HG03442 (cell line): ENCODE data around the gene RTN1.

Source experiments
- ATAC-seq: cut with Tn5 transposase; IDR thresholded peaks from one replicate; pipeline ENCODE4 v1.9.1; 2021; ENCODE audit warnings: mild to moderate bottlenecking, moderate library complexity; ENCODE audit not compliant: unreplicated experiment

RTN1 gene

DNA sequence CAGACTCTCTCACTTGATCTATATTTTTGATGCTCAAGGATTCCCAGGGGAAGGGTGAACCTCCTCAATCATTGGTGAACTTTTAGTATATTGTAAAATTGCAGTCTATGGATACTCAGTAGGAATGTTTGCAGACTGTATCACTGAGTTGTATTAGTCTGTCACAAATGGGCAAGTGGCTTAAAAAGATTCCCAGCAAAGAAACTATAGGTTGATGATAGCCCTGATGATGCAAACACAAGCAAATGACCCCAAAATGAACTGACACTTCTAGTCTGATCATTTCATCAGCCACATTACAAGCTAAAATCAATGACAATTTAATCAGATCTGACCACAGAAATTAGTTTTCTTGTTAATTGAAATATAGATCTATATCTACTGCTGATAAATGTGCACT is 59.5 kb downstream of the RTN1 start:
- ATAC-seq, result no peak

DNA sequence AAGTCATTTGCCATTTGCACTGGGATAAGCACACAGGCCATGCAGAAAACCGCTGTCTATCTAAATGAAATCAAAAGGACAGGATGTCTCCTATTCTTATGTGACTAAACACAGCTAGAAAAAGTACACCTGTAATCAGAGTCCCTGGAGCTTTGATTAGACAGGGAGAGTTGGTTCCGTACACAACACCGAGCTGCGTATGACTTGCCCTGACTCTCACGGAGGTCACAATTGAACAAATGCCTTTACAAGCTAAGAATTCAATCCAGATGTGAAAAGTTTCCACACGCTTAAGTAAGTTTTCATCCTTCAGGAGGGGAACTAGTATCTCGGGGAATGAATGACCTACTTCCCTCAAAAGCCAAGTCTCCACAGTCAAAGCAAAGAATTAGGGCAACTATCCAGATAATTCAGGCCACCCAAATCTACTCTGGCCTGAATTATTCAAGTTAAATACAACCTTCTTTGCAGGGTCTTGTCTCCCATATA is 67.5 kb downstream of the RTN1 start:
- ATAC-seq, result no peak

DNA sequence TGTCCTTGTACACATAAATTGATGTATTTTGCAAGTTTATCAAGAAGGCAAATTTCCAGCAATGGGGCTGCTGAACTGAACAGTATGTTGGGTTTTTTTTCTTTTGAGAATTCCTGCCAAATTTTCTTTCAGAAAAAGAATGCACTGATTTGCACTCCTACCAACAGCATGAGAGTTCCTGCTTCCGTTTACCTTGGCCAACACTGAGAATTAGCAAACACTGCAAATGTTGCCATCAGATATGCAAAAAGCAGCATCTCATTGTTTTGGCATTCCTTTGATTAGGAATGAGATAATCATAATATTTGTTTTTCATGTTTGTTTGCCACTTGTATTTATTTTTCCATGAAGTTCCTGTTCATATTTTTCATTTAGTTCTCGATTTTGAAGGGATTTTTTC is 82.4 kb downstream of the RTN1 start:
- no peak for ATAC-seq

DNA sequence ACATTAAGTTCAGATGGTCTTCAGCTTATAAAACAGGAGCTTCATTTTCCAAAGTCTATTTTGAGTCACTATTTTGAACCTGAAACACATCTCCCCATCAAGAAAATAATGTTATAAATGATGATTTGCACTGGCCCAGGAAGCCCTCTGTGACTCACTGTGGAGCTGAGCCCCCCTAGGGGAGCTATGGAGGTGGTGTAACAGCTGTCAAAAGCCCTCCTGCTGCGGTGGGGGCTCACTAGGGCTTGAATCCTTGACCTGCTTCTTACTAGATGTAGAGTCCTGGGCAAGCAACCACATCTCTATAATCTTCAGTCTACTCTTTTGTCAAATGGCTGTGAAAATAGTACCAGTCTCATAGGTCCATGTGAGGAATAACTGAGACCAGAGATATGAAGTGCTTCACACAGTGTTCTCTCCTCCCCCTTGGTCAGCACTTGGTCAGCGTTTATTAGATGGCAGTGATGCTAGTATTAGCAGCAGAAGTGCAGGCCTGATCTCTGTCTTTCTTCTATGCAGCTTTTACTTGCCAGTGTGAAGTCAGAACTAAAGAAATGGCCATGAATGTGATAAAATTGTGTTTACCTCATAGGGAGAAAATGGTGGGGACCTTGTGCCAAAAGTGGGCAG is 83.4 kb downstream of the RTN1 start:
- no peak for ATAC-seq

DNA sequence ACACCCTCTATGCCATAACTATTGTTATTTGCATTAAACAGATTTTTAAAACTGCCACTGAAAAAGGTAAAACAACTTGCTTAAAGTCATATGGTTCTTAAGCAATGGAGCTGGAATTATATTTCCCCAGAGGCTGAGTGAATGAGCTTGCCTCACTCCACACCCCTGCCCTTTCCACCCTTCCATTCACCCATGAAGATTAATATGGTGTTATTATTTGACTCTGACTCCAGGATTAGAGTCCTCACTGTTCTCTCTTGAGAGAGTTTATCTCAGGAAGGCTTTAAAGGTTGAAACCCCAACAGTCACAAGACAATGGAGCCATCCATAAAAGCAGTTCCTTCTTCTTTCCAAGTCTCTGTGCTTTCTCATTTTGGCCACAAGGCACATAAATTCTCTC is 84.9 kb downstream of the RTN1 start:
- ATAC-seq, result no peak

DNA sequence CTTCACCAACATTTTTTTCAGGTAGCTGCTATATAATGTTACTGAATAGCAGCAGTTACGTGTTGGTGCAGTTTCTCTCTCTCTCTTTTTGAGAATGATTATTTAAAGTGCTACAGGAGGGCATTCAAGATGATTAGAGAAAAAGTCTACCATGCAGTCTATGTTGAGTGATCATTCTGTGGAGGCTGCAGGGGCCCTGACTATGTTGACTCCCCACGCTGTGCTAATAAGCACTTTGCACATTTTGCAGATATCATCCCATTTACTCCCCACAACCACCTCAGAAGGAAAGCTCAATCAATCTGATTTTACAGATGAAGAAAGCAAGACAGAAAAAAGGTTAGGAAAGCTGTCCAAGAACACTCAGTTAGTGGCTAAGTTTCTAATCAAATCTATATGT is 87.8 kb downstream of the RTN1 start:
- no peak for ATAC-seq

DNA sequence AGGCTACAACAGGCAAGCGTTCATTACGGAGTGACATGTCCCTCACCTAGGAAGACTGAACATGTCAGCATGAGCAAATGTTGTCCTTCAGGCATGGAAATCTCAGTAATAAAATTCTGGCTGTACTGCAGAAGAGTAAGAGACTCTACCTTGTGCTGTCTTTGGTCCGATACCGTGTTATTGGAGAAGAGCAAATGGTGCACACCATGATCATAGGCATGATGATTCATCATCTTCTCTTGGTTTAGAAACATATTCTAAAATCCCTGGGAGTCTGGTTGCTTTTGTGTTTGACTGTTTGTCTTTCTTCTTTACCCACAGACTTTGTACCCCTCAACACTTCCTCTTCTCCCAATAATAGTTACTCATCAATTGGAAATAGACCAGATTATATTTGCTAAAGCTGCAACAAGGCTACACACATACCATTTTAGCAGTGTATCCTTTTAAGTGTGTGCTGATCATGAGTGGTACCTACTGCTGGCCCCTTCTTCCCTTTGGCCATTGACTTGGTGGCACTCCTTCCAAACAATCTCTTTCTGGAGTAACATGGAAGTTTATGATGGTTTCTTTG is 93.5 kb downstream of the RTN1 start:
- no peak for ATAC-seq

DNA sequence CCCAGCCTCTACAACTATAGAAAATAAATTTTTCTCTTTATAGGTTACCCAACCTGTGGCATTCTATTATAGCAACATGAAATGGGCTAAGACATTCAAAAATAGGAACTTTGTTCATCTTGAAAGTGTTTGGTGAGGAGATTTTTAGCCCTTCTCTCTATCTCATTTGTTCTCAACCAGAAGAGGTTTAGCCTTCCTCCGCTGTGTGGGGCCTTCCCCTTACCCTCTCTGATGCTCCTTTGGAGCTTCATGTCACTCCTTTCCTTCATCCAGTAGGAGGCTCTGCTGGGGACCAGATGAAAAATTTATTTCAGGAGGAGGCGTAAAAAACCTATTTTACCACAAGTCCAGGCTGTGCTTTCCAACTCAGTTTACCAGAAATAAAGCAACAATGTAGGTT is 94.1 kb downstream of the RTN1 start:
- no peak for ATAC-seq

DNA sequence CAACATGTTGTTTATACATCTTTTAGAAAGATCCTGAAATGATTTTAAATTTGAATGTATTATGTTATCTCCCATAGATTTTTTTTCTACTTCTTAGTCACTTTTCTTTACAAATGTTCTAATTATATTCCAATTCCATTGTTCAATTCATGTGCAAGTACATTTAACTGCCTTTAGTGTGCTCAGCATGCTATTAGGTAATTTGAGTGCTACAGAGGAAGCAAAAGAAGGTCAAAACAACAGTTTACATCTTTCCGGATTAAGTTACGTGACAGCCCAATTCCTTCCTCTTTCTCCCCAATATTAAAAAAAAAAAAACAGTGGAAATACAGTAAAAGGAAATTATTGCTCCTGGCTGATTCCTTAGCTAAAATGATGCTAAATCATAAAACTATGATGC is 98.3 kb downstream of the RTN1 start:
- ATAC-seq, result no peak

DNA sequence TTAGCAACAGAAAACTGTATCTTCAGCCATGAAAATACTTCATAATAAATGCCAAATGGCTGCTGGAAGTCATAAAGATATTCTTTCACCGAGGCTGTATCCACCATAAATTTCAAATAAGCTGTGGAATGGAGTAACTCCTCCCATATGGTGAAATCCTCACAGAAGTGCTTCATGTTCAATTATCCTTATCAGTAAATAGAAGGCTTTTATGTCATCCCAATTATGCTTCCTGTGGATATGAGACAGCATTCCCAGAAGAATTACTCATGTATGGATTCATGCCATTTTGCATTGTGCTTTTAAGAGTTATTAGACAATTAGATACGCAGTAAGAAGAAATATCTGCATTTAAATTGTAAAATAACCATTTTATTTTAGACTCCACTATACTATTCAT is 99.0 kb downstream of the RTN1 start:
- ATAC-seq, result no peak

DNA sequence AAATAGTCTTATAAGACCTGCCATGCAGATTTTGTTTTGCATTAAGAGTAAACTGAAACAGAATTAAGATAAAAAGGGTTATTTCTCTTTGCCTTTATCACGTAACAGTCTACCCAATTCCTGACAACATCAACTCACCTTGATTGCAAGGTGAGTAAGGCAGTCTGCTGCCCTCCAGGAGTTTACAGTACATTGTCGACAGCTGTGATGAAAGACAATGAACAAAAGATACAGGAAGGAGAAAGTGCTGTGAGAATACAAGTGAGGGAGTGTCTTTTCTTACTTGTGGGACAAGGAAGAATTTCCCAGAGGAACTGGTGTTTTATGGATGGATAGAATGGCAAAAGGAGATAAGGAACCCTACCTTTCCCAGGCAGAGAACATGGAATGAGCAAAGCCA is 101.0 kb downstream of the RTN1 start:
- no peak for ATAC-seq

DNA sequence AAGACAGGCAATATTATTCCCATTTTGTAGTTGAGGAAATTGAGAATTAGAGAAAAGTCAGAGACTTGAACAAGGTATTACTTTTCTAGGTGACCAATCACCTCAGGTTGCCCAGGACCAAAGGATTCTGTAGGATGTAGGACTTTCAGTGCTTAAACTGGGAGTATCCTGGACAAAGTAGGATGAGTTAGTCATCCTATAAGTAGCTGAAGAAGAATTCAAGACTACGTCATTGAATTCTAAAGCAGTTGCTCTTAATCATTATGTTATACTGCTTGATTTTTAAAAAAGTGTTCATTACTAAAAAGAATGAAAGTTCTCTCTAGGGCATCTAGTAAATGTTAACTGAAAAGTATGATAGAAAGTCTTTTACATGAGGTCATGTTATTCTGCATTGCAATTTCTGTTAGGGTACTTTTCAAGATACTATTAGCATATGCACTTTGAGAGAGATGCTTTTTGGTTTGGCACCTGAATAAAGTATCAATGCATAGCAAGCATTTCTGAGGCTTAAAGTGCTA is 101.7 kb downstream of the RTN1 start:
- ATAC-seq, result no peak

DNA sequence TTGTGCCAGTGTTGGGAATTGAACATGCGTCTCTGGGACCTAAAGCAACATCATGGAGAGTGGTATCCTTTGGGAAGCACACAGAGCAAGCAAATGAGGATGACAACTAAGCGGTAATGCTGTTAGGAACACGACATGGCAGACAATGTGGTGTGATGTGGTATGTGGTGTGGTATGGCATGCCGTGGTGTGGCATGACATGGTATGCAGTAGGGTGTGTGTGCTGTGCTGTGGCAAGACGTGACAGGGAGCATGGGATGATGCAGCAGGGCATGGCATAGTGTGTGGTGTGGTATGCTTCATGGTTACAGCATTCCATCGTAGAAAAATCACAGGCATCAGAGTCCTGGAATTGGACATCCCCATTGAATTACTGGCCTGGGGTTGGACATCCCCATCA is 108.7 kb downstream of the RTN1 start:
- ATAC-seq, result no peak

DNA sequence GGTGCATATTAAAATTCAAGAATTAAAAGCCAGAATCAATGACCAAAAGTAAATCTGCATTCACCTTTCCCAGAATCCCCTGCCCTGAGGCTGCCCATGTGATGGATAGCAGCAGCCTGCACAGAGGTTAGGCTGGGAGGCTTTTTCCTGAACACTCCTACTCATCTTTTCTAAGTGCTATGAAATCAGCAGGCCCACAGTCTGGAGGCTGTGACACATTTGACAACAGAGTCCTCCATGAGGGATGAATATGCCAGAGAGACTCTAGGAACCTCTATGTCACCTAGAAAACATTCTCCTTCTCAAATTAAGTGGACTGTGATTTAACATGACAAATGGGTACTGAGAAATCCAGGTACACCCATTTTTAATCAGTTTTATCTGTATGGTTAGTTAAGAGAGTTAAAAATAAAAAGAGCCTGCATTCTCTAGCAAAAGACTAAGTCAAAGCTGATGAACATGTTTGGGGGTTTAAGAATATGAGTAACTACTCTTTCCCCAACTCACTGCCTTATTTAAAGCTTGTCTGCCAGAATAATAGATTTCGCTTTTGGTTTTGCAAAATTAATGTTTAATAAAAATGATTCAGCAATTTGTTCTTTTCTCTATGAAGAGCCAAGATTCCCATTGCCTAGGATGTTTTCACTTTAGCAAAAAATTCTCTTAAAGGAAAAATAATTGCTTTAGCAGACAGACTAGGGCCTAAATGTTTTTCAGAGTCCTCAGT is 115.0 kb downstream of the RTN1 start:
- no peak for ATAC-seq

DNA sequence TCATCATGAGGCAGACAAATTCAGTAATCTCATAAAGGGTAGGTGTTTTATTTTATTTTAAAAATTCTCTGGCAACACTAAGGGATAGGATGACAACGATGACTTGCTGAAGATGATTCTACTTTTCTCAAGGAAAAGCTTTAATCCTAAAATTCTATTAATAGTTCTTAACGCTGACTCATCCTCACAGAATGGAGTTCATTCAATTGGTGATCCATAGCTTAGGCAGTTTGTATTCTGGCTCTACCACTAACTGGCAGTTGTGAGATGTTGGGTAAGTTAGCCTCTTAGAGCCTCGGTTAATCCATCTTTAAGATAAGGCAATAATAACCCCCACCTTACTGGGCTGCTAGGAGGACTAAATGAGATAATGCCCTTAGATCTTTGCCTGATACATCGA is 116.3 kb downstream of the RTN1 start:
- no peak for ATAC-seq

DNA sequence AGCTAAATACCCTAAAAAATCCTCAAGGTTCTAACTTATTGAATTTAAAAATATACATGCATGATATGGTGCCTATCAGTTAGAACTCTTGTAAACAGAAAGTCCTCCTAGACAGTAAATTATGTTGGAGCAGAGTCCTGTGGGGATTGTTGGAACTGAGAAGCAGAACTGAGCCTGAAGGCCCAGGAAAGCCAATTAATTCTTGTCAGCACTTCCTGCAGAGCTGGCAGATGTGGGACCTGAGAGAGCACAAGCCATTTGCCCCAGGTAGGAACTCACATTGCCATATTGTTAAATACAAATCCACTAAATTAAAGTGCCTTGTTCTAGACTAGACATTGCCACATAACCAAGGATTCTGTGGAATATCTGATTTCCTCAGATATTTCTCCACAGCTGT is 117.1 kb downstream of the RTN1 start:
- ATAC-seq, result no peak

DNA sequence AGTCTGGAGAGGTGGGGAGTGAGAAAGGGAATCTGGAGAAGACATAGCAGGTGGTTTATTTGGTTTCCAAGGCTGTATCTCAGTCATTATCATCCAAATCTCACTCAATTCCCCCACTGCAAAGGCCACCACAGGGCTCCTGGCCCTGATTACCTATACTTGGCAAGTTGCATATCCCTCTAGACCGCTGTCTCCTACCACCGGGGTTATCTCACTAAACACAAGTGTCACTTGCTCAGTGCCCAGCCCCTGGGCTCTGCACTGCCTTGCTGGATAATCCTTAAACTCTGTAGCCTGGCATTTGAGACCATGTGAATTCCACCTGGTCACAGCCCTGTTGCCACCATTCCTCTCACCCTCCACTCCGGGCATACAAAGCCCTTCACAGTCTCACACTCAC is 119.0 kb downstream of the RTN1 start:
- ATAC-seq, result no peak

DNA sequence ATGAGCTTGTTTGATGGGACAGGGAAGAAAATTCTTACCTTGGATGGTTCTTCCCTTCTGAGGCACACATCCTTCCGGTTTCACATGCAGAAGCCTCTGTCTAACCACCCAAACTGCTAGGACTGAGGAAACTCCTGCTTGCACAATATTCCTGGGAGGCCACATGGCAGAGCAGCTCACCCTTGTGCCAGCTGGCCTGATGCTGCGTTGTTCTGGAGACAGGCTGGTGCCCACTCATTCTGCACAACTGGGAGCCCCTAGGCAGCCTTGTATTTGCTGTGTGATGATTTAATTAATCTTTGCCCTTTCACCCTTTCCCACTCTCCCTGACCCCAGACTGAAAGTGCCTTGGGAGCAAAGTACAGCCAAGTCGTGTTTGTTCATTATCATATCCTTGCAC is 130.8 kb downstream of the RTN1 start:
- ATAC-seq, result no peak

DNA sequence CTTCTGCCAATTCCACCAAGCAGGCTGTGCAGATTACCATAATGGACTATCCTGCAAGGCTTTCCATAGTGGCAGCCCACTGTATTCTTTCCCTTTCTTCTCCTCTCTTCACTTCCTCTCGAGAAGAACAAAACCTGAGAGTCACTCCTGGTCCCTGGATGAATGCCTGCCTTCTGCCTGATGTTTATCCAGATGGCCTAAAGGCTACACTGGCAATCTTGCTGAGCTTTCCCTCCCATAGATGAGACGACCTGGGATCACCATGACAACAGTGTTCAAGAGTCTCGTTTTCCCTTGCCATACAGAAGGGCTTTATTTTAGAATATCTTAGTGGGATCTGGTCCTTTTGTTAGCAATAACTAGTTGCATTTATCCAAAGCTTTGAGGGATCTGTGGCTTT is 142.3 kb downstream of the RTN1 start:
- no peak for ATAC-seq

DNA sequence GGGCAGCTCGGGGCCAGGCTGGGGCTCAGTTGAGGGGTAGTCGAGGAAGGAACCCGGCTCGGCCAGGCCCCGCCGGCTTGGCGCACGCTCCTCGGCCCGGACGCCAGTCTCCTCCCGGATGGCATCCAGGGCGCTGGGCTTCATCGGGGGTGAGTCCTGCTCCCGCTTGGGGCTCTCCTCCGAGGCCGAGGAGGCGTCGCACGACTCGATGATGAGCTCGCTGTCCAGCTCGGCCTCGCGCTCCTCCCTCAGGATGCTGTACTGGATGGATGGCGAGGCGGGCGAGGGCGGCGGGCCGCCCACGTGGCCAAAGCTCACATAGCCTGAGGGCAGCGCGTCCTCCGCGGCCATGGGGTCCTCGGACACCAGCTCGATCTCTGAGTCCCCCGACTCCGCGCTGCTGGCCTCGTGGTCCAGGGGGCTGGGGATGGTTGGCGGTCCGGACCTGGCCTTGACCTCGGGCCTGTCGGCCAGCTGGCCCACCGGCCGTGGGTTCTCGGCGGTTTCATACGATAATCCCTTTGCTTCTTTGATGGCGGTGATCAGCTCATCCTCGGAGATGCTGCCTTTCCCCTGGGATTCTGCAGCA is 143.4 kb downstream of the RTN1 start:
- no peak for ATAC-seq

DNA sequence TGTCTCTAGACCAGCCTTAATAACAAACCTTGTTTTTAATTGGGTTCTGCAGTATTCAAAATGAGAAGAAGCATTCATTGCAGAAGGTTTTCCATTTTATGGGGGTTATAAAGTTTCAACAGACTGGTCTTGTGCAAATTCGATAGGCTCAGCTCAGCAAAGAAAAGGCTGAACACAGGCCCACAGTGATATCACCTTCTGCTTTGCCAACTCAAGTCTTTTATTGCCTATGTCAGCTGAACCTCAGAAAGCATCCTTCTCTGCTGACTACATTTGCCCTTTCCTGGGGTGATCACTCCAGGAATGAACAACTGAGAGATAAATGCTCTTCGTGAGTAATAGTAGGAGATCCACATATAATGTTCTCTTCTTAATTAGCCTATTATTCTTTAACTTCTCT is 159.5 kb downstream of the RTN1 start:
- no peak for ATAC-seq
